Glutamatergic neuron (in vitro differentiated cells): Measurements from ENCODE around the gene GAD2. TPM values are rescaled to one million over a fixed set of nuclear protein-coding genes. Genes with fewer than 3 reads are reported as not detected.
"Not testable (repeated sequence)": the region's sequence is repeated elsewhere in the genome, so short reads cannot be mapped to it uniquely, and the experiment has no call there.

Experiments used
- DNase-seq: peaks from one replicate; pipeline ENCODE4 v3.0.0; 2022
- H3K27ac Mint-ChIP-seq: one replicate; pipeline ENCODE4 v1.8.0; 2020; ENCODE audit warnings: mild to moderate bottlenecking, mixed read lengths, inconsistent platforms; ENCODE audit not compliant: unreplicated experiment
- H3K27me3 Mint-ChIP-seq: one replicate; pipeline ENCODE4 v1.8.0; 2020; ENCODE audit warnings: mild to moderate bottlenecking, moderate library complexity, mixed read lengths, inconsistent platforms; ENCODE audit not compliant: unreplicated experiment
- H3K36me3 Mint-ChIP-seq: one replicate; pipeline ENCODE4 v1.8.0; 2020; ENCODE audit warnings: mild to moderate bottlenecking, mixed read lengths, inconsistent platforms; ENCODE audit not compliant: unreplicated experiment
- H3K4me1 Mint-ChIP-seq: one replicate; pipeline ENCODE4 v1.8.0; 2020; ENCODE audit warnings: mild to moderate bottlenecking, low read depth, mixed read lengths, inconsistent platforms; ENCODE audit not compliant: unreplicated experiment
- H3K4me3 Mint-ChIP-seq: one replicate; pipeline ENCODE4 v1.8.0; 2020; ENCODE audit warnings: mild to moderate bottlenecking, mixed read lengths, inconsistent platforms; ENCODE audit not compliant: unreplicated experiment
- H3K9me3 Mint-ChIP-seq: one replicate; pipeline ENCODE4 v1.8.0; 2020; ENCODE audit warnings: mild to moderate bottlenecking, moderate library complexity, mixed read lengths, inconsistent platforms; ENCODE audit not compliant: unreplicated experiment
- total RNA-seq: library from RNA; stranded (reverse); fragmentation: NEBNext Ultra II Directional; extraction: Animal tissue kit (Norgen Biotek cat#: 25700); gene quantifications from one replicate; pipeline ENCODE4 v1.2.1, GENCODE V29; 2021; ENCODE audit not compliant: unreplicated experiment
- TF ChIP-seq, protein P1 (sequence below): fragments of 200-600 bp; sonication (generic); IDR thresholded peaks from one replicate; pipeline ENCODE4 v1.5.0; 2021; ENCODE audit not compliant: partially characterized antibody, unreplicated experiment

The GAD2 gene
- total RNA-seq, 1 donor from 2014 or later, result not detected

DNA sequence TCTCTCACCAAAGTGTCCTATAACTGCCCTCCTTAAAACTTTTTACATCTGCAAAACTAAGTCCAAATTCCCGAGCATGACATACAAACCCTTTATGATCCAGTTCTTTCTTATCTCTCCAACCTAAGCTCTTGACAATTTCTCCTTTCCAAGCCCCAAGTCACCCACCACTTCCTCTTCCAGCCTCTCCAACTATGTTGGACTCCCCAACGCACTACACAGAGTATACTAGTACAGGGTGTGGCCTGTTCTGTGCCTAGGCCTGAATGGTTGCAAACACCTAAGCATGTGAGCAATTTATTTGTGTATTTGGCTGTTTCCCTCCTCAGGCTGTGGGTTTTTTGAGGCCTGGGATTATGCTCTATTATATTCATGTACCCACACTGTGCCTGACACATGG lies 120.4 kb downstream of the GAD2 start:
- DNase-seq, result no peak
- Mint-ChIP-seq H3K4me1 (no peaks in the 10 kb centered on the region), H3K4me3 (no peak overlapping the region), H3K27me3 (peaks cover 3% of the 10 kb centered on the region), H3K36me3 (peaks cover 7% of the 10 kb centered on the region), H3K27ac (no peak overlapping the region), H3K9me3 (peaks cover 10% of the 10 kb centered on the region)
- TF ChIP-seq, protein P1, sequence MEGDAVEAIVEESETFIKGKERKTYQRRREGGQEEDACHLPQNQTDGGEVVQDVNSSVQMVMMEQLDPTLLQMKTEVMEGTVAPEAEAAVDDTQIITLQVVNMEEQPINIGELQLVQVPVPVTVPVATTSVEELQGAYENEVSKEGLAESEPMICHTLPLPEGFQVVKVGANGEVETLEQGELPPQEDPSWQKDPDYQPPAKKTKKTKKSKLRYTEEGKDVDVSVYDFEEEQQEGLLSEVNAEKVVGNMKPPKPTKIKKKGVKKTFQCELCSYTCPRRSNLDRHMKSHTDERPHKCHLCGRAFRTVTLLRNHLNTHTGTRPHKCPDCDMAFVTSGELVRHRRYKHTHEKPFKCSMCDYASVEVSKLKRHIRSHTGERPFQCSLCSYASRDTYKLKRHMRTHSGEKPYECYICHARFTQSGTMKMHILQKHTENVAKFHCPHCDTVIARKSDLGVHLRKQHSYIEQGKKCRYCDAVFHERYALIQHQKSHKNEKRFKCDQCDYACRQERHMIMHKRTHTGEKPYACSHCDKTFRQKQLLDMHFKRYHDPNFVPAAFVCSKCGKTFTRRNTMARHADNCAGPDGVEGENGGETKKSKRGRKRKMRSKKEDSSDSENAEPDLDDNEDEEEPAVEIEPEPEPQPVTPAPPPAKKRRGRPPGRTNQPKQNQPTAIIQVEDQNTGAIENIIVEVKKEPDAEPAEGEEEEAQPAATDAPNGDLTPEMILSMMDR, result no peak

GRCh38 chr10:26341701-26342100 lies 125.1 kb downstream of the GAD2 start:
- Mint-ChIP-seq H3K27ac (no peak overlapping the region), H3K9me3 (no peaks in the 10 kb centered on the region), H3K4me3 (no peak overlapping the region), H3K27me3 (peaks cover 3% of the 10 kb centered on the region), H3K4me1 (no peaks in the 10 kb centered on the region), H3K36me3 (no peaks in the 10 kb centered on the region)
- TF ChIP-seq, protein P1, result no peak
- no peak for DNase-seq

- DNase-seq, H3K9me3 Mint-ChIP-seq, H3K4me3 Mint-ChIP-seq, H3K27me3 Mint-ChIP-seq, H3K27ac Mint-ChIP-seq, H3K4me1 Mint-ChIP-seq: not testable (repeated sequence)
- H3K36me3 Mint-ChIP-seq, result peaks cover 17% of the 10 kb centered on the region
These were observed 132.3 kb downstream of the GAD2 start for GRCh38 chr10:26348821-26349417.

Other genes with a start within 250 kb of the GAD2 start
- gene APBB1IP, start 221.6 kb downstream of the GAD2 start, total RNA-seq, result not detected